HG03095 (cell line): ENCODE data around the gene LMO4.
A peak's percentile ranks its signal among the peaks of the same experiment; 100 is the strongest.

Source experiments
- ATAC-seq: cut with Tn5 transposase; IDR thresholded peaks from one replicate; pipeline ENCODE4 v1.9.1; 2021; ENCODE audit warnings: moderate library complexity; ENCODE audit not compliant: unreplicated experiment

The LMO4 gene, protein sequence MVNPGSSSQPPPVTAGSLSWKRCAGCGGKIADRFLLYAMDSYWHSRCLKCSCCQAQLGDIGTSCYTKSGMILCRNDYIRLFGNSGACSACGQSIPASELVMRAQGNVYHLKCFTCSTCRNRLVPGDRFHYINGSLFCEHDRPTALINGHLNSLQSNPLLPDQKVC

GRCh38 chr1:87328272-87329050, at the start of gene LMO4:
TSS of gene LMO4 (plus strand) at chr1:87328880. CDS start at chr1:87332016, 3,136 bp downstream.
- peak; percentile 73 for ATAC-seq

GRCh38 chr1:87279536-87279875, 49.2 kb upstream of the LMO4 start:
- ATAC-seq, result no peak

DNA sequence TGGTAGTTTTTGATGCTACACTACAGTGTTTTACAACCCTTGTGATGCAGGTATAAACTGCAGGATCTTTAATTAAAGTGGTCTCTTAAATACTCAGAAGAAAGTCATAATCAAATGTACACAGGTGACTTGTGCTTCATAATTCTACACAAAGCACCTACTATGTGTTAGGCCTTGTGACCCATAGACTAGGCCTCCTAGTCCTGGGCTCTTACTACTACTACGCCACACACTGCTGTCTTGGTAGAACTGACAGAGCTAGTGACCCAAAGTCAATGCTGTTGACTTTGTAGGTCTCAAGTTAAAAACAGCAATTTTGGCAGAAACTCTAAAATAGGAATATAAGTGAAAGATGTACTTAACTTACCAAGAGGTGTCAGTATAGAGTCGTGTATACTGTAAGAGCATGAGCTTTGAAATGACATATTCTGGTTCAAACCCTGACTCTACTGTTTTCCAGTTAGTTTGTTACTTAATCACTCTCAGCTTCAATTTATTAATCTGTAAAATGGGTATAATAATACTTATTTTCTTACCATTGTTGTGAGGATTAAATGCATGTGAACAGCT, 48.6 kb upstream of the LMO4 start:
- no peak for ATAC-seq

DNA sequence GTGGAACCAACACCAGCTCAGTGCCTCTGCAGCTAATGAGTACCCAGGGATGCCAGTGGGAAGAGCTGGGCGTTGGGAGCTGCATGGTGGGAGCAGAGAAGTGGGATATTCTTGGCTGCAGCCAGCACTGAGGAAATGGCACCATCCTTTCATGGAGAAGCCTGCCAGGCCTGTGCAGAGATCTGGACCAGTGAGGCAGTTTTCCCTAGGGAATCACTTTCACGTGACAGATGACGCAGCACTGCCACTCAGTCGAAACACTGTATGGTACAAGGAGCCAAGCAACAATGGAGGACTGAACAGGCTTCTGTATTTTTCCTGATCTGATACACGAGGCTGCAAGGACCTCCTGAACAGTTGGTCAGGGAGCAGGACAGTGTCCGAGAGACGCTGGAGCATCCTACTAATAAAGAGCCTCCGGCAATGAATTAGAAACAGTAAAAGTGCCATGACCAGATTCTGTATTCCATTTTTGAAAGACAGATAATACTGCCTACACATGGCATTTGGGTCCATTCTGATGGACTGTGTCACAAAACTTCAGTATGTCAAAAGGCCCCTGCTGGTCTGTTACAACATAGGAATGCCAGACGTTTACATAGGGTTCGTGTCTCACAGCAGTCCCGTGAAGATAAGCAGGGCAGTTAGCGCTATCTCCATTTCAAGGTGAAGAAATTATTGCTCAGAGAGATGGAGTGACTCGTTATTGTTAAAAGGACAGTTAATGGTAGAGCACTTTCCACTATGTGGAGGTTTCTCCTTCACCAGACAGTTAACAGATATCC, 44.0 kb upstream of the LMO4 start:
- ATAC-seq, result no peak

DNA sequence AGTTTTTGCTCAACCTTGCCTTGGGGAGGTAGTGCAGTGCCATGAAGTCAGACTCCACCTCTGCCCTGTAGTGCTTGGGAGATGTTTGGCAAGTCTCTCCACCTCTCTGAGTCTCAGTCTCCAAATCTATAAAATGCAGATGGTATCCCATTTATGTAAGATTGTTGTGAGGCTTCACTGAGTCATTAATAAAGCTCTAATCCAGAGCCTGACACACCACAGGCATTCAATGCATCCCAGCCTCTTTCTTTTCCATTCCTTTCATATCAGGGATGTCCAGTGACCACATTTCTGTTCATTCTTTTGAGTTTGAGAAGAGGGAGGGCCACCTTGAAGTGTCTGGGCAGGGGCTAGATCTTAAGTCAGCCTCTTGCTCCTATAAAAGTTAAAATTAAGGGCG, 37.6 kb upstream of the LMO4 start:
- no peak for ATAC-seq

DNA sequence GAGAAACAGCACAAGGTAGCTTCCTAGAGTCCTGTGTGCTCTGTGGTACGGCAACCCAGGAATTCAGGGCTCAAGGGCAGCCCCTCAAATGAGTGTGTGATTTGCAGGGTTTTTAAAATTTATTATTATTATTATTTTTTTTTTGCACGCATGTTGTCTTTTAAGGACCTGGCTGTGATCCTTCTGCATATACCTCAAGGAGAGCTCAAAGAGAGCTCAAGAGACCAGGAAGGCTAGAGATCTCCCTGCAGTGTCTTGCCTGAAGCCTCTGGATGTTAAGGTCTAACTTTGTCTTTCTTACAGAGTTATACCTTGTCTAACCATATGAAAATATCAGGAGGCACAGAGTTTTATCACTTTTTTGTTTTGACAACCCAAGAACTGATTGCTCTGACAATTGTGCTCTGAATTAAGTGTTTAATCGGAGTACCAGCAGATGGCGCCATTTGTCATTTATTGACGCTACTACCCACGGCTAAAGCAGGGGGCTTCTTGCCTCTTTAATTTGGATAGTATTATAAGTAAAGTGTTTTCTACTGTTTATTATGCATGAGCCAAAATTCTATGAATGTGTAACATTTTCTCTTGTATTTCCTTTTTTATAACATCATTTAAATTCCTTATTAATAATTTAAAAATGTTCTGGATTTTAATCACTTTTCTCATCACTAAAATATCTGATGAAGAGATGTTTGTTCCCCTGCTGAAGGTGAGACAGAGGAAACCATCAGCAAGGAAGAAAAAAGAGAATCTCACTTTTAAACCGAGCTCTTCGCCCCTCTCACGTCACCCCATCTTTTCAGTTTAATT, 35.8 kb upstream of the LMO4 start:
- no peak for ATAC-seq

- no peak for ATAC-seq
Observed at GRCh38 chr1:87294633-87295032, 34.0 kb upstream of the LMO4 start.

DNA sequence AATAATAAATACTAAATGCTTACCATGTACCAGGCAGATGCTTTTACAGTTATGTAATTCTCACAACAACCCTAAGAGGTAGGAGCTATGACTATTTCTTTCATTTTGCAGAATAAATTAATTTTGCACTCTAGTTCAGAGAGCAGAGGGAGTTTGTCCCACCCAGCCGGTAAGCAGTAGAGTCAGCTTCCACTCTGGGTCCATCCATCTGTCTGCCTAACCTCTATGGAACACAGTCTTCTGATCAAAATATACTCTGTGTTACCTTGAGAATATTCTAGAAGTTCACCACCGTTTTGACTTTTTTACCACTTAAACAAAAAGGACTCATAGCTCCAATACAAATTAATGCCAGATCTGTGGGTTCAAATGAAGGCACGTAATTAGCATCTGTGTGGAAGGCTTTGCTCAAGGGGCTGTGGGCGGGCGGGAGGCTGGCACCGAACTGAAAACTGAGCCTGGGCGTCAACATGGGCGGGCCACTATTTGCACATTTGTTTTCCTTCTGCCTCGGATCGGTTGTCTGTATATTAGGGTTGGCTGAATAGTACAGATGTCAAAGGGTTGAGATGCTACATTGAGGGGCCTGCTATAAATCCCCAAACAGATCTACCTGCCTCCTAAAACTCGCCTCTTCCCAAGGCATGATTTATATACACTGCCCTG, 33.1 kb upstream of the LMO4 start:
- ATAC-seq, result no peak

DNA sequence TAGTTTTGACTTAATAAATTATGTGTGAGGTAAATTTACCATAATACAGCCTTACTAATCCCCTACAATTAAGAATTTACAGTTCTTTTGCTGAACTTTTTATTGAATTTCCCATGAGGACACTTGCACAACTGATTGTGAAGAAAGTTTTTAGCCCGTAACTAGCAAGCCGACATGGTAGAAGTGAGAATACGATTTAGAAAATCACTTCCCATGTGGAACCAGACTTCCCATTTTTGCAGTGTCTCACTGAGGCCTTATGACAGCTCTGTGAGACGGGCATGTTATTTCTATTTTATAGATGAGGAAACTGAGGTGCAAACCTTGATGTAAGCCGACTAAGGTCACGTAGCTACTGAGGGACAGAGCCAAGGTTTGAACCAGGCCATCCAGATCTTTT, 32.5 kb upstream of the LMO4 start:
- ATAC-seq, result no peak

DNA sequence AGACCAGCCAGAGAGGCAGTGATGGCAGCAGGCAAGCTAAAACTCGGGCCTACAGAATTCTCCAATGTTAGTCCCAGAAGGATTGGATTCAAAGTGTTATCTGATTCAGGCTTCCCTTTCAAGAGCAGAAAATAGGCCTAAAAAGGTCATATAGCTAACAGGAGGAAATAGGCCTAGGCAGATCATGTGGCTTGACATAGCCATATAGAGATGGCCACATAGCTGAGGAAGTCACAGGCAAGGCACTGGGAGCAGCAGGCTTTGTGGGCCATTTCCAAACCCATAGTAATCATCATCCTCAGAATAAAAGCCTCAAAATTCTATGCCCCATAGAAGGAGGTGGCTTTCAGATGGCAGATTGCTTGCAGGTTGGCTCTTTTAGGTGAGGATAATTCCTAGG, 29.0 kb upstream of the LMO4 start:
- no peak for ATAC-seq

DNA sequence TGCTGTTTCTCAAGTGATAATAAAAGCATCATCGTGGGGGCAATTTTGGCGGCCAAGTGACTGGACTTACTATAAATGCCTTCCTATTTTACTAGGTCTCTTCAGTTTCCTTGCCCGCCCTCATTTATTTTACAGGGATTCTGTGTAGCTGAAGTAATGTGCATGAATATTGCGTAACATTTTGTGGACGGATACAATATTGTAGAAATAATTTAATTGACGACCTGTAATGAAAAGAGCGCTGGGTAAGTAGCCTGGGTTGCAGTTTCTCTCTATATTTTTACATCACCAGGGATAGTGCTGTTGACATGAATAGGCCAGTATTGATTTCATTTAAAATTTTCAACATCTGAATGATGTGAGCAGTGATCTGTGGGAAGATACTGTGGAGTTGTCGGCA, 28.1 kb upstream of the LMO4 start:
- no peak for ATAC-seq

GRCh38 chr1:87305151-87305550, 23.5 kb upstream of the LMO4 start:
- no peak for ATAC-seq

DNA sequence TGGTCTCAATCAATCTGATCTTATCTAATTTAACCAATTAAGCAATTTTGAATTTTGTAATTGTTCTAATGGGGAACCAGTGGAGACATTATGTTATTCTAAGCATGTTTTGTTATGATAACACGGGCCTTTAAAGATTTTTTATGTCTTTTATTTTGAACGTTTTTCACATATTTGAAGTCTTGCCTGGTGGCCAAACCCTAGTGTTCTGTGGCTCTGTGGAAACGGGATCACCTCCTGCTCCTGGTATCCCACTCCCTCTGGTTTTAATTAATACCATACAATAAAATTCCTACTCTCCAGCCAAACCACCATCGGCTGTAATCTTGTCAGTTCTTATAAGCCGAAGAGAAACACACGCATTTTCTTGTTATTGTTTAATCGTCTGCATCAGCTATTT, 22.9 kb upstream of the LMO4 start:
- no peak for ATAC-seq

DNA sequence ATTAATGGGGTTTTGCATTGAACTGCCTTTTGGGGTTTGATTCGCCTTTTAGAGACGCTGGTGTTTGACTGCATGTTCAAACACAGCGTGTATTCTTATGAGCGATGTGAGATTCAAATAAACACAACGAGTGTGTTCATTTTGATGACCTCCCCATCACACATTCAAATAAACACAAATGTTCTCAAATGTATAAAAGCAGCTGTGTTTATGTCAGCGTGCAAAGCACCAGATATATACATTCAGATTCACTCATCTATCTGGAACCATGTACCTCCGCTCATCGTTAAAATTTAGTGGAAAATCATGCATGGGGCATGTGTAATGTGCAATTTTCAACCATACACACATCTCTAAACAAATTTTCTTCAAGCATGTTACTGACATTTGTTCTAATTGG, 21.4 kb upstream of the LMO4 start:
- ATAC-seq, result no peak

DNA sequence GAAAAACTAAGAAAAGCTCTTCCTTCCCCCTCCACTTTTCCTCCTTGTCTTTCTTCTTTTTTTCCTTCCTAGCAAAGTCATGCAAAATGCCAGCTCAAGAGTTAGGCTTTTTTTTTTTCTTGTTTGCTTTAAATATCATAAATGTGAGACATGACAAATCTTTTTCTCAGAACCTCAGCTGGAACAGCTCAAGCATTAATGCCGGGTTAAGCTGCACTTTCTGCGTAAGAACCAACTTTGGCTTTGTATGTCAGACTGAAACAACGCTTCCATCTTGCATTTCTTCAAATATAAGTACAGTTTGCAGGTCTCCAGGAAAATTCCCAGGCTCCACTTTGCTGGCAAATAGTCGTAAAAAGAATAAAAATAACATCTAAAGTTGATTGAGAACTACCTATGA, 20.7 kb upstream of the LMO4 start:
- no peak for ATAC-seq

- no peak for ATAC-seq
Observed at GRCh38 chr1:87314091-87314490, 14.6 kb upstream of the LMO4 start.

- ATAC-seq, result no peak
Observed at GRCh38 chr1:87318056-87318650, 10.5 kb upstream of the LMO4 start.

DNA sequence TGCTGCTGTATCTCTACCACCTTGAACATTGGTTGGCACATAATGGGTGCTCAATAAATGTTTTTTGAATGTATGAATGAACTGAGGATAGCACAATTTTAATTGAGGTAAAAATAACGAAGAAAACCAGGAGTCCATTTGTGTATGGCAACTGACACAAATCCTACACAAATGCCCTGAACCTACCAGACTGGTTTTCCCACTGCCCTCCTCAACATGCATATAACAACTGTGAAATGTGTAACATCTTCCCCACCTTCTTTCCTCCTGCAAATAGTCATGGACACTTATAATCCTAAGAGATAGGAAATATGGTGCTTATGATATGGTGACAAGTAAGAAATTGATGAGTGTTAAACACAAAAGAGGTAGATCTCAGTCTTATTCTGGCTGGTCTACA, 9.9 kb upstream of the LMO4 start:
- no peak for ATAC-seq

GRCh38 chr1:87325982-87326738, 2.5 kb upstream of the LMO4 start:
- no peak for ATAC-seq
